Right ventricle myocardium superior (tissue), 1 donor: ENCODE measurements around the gene SSU72. TPM values are rescaled to one million over a fixed set of nuclear protein-coding genes. Genes with fewer than 3 reads are reported as not detected.
A peak's percentile ranks its signal among the peaks of the same experiment; 100 is the strongest.

ENCODE experiments used
- ATAC-seq: fragments of 200-7000 bp; cut with Tn5 transposase; one replicate; pipeline ENCODE4 v1.9.1; 2020; ENCODE audit warnings: mild to moderate bottlenecking; ENCODE audit not compliant: poor library complexity
- DNase-seq: peaks from one replicate; pipeline ENCODE4 v3.0.0-alpha.2; 2020
- intact Hi-C: fragments of 100-400 bp; cut with DNase I; formaldehyde crosslinking; loops from one replicate; pipeline ENCODE4 v1.11.2; 2022
- long read RNA-seq: library from polyadenylated mRNA; unstranded; transcript quantifications from one replicate; pipeline ENCODE4 v2.0.0, GENCODE V29; 2021
- total RNA-seq: library from RNA; stranded (reverse); fragmentation: NEBNext Ultra II Directional; extraction: Animal tissue kit (Norgen Biotek cat#: 25700); gene quantifications from one replicate; pipeline ENCODE4 v1.2.1, GENCODE V29; 2021
- donor health status: DM: no; HTN: yes; CAD: no; lungs with severe emphysema.

The SSU72 gene
- 106 TPM for total RNA-seq
- long read RNA-seq, full-length matches to known transcripts = 192 of 202 reads
- long read RNA-seq, partial matches to known transcripts = 5 of 202 reads
- long read RNA-seq, other reads (novel, unspliced or antisense) = 5 of 202 reads

DNA sequence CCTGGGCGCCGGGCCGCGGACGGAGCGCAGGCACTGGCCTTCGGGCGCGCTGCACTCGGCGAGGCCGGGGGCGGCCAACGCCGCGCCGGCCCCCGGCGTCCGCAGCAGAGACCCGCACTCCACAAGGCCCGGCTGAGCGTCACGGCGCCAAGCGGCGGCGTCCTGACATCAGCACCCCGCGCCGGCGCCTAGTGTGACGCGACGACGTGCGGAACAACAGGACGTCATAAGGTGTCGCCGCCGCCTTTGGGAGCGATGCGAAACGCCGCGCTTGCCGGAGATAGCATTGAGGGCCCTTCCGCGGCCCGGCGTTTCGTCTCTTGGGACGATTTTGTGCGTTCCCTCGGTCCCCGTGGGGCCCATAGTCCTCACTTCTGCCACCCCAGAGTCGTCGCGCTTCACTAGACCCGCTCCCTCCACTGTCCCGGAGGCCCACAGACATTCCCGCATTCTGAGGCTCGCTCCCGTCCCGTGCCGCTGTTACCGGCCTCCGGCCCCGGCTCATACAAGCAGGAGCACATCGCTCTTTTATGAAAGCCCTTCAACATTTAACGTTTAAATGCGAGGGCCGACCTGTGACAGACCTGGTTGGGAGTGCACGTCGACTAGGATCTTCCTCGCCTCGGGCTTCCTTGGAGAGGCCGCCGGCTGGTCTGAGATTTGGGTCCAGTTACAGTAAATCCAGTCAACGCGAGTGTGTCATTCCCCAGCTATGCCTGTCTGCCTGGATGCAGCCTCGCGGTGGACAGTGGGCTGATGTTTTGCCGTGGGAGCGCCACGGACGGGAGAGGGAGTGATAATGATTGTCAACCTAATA is at the start of gene SSU72:
SSU72 (minus strand) TSS at position 143 of the 817 bp plus-strand sequence. CDS start 306 bp downstream, outside the sequence.
- DNase-seq (peak; percentile 97), ATAC-seq (peak; percentile 95)
- intact Hi-C loops = no loop called here

DNA sequence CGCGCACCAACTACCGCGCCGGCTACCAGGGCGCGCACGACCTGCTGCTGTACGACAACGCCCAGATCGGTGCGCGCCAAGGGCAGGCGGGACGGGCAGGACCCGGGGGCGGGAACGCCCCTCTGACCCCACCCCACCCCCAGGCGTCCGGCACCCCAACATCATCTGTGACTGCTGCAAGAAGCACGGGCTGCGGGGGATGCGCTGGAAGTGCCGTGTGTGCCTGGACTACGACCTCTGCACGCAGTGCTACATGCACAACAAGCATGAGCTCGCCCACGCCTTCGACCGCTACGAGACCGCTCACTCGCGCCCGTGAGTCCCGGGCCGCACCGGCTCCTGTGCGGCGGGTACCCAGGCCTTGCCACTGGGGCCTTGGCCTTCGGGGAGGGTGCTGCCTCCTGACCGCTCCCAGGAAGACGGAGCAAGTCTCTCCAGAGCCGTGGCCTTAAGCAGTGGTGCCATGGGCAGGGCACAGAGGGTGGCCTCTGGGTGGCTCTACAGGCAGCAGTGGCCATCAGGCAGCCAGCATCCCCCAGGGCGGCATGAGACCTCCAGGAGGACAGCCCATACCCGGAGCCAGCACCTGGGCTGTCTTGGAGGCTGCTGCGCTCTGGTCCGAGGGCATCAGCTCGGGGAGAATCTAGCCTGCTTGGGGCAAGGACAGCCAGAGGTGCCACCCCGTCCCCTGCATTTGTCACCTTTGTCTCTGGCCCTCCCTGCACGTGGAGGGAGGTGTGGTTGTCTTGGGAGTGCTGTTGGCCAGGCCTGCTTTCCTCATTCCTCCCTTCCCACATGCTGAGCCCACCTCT is 49.2 kb upstream of the SSU72 start:
- intact Hi-C loops = no loop called here
- peak; percentile 39 for DNase-seq
- no peak for ATAC-seq

DNA sequence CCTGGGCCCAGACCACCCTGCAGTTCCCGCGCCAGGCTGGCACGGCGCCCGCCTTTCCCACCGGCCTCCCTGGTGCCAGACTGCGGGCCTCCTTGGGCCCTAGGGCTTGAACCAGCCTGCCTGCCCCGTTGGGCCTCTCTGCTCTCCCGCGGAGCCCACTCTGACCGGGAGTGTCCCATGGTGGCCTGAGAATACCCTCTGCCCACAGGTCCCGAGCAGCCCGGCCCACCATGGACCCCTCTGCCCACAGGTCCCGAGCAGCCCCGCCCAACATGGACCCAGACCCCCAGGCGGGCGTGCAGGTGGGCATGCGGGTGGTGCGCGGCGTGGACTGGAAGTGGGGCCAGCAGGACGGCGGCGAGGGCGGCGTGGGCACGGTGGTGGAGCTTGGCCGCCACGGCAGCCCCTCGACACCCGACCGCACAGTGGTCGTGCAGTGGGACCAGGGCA is 48.5 kb upstream of the SSU72 start:
- DNase-seq = peak; percentile 45
- no peak for ATAC-seq
- intact Hi-C loops = no loop called here

DNA sequence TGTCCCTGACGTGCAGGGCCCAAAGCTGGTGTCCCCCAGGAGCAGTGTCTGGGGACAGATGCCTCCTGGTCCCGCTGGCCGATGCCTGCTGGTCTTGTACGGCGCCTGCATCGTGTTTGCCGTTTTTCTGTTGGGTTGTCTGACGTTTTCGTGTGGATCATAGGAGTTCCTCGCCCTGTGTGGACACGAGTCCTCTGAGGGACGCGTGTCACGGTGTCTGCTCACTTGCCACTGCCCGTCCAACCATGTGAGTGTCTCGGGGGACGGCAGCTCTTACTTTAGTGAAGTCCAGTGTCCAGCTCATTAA is 48.1 kb upstream of the SSU72 start:
- DNase-seq (no peak), ATAC-seq (no peak)

DNA sequence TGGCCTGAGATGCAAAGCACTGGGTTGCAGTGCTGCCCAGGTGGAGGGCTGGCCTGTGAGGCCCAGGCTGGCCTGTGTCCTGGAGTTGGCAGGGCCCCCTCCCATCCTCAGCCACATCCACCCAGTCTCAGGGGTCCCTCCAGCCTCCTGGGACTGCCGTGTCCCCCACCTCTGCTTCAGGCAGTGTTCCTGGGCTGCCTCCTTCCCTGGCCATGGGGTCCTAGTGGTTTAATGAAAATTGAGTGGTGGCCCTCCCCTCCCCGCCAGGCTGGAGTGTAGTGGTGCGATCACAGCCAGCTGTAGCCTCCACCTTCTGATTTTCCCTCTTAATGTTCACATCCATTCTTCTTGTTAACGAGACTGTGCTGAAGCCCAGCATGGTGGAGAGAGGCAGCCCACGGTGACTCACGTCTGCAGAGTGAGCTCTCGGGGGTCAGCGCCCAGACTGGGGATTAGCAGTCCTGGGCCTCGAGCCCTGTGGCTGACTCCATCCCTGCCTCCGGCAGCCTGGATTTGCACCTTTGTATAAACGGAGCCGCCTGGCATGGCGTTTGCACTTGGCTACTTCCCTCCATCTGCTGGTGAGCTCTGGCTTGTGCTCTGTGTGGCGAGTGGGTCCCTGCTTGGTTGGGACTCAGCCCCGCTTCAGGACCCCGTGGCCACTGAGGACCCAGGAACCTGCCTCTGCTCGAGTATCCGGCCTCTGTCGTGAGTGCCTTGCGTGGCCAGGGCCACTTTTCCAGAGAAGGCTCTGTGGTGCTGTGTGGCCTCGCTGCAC is 47.5 kb upstream of the SSU72 start:
- intact Hi-C loops = no loop called here
- DNase-seq (peak; percentile 27), ATAC-seq (no peak)

More for the DNA sequence above, 48.1 kb upstream of the SSU72 start:
- intact Hi-C loops = no loop called here

DNA sequence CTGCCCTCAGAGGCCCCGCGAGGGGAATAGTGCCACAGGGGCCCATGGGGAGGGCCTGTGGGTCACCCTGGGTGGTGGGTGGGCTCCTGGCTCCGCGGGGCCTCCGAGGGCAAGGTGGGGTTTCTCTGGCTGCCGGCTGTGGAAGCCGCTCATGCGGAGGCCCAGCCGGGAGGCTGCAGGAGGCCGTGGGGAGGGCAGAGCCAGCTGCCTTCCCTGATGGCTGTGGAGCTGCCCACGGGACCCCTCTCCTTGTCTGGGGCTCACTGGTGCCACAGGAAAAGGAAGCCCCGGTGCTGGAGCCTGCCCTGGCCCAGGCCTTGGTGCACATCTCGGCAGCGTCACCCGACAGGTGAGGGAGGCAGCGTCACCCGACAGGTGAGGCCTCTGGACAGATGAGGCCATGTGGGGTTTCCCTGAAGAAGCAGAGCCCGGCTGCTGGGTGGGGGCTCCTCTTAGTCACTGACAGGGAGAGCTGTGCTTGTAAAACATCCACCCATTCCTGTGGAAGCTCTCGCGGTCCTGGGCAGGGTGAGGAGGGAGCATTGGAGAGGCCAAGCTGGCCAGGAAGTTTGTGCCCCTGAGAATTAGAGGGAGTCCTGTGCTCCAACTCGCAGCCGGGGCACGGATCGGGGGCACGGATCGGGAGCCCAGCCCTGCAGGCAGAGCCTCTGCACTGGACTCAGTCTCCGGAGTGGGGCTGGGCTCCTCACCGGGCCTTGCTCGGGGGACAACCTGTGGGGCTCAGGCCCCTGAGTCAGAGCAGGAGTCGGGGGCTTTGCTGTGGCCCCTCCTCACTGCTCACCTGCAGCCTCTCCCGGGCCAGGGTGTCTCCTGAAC is 46.7 kb upstream of the SSU72 start:
- no peak for ATAC-seq
- intact Hi-C loops = no loop called here
- DNase-seq = peak; percentile 45

DNA sequence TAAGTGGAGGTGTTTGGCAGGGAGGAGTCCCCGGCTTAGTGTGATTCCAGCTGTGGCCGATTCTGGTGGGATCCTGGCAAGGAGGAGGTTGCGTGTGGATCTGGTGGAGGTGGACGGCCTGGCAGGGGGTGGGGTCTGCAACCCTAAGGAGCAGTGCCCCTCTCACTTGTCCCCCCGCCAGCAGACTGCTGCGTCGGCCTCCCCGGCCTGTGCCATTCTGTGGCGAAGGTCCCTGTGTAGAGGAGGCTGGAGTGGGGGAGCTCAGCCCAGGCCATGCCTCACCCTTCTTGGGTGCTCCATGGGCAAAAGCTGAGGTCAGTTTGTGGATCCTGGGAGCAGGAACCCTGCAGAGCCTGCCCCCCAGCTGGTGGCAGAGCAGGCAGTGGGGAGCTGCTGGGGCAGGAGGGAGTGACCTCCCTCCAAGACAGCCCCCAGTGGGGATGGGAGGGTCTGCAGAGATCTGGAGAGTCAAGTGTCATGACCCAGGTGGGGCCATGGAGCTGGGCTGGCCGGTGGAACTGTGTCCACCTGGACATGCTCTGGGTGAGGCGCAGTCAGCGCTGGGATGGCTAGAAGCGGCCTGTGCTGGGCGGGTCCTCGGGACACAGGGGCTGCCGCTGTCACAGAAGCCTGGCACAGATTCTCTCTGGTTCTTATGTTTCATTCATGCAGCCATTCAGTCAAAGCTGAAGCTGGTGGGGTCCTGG is 45.9 kb upstream of the SSU72 start:
- DNase-seq (peak; percentile 39), ATAC-seq (no peak)
- intact Hi-C loops = no loop called here

DNA sequence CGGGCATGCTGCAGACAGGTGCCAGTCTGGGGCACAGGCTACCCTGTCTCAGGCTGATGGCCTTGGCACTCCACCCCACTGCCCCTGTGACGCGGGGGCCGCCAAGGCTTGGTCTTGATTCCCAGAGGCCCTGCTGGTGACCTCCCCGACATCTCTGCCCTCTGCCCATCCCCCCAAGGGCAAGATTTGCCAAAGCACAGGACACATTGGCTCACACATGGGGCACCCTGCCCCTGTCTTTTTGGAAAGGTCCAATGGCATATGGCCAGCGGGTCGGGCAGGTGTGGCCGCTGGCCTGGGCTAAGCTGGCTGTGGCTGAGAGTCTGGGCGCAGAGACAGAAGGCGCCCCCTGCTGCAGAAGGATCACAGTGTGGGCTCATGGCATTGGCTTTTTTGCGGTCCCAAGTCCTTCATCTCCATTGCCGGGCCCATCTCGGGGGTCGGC is 45.3 kb upstream of the SSU72 start:
- peak; percentile 28 for ATAC-seq
- DNase-seq = peak; percentile 75
- intact Hi-C loops = loop anchor here (5.0 kb wide), 1 partner anchor 47 kb away; no protein-coding TSS in a partner anchor

DNA sequence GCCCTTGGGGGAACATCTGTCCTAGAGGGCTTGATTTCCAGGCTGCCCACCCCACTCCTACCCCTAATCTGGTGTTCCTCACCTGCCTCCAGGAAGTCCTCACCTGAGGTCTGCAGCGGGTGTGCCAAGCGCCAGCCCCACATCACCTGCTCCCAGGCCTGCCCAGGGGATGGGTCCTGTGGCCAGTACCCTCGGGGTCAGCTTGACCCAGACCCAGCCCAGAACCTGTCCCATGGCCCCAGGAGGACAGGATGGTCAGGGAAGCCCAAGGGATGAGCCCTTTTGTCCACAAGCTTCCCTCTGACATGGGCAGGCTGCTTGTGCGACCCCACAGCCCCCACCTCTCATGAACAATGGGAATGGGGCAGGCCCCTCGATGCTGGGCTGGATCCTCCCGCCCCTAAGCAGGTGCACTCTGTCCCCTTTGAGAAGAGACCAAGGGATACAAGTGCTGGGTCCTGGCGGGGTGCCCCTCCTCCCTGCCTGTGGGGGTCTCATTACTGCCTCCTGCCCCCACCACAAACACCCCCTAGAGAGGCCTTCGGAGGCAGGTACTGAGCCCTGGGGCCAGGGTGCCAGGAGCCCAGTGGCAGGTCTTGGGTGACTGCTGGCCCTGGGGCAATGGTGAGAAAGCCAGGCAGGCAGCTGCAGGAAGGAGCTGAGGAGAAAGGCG is 43.9 kb upstream of the SSU72 start:
- DNase-seq (peak; percentile 40), ATAC-seq (no peak)
- intact Hi-C loops = loop anchor here (5.0 kb wide), 1 partner anchor 49 kb away; no protein-coding TSS in a partner anchor

DNA sequence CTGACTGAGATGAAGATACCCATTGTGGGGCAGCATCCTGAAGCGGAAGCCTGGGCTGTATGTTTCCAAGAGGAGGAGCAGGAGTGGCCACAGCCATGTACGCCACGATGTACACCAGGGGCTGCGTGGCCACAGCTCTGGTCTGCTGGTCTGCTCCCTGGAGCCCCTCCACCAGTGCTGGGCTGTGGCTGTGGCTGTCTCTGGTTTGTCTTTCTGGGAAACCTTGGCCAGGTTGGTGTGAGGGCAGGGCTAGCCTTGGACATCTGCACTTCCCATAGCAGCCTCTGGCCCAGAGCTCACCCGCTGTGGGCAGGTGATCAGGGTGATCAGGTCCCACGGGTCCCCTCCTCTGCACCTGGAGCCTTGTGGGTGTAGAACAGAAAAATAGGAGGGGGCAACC is 43.3 kb upstream of the SSU72 start:
- DNase-seq = peak; percentile 36
- ATAC-seq = no peak
- intact Hi-C loops = loop anchor here (5.0 kb wide), 1 partner anchor 49 kb away; no protein-coding TSS in a partner anchor

DNA sequence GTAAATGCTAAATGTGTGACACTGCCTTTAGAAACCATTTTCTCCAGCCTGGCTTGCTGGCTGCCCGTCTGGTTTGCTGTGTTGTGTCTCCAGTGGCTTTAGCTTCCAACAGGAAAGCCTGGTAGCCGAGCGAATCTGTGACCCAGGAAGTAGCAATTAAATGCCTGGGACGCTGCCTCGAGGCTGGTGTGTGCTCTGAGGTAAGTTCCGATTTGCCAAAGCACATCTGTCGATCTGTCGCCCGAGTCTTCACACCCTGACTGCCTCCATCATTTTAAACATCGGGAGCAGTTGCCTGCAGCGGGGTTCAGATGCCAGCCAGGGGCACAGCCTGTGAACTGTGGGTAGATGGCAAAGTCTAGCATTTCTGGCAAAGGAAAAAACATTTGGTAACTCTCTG is 42.9 kb upstream of the SSU72 start:
- ATAC-seq (no peak), DNase-seq (peak; percentile 23)
- intact Hi-C loops = loop anchor here (5.0 kb wide), 1 partner anchor 50 kb away; no protein-coding TSS in a partner anchor

DNA sequence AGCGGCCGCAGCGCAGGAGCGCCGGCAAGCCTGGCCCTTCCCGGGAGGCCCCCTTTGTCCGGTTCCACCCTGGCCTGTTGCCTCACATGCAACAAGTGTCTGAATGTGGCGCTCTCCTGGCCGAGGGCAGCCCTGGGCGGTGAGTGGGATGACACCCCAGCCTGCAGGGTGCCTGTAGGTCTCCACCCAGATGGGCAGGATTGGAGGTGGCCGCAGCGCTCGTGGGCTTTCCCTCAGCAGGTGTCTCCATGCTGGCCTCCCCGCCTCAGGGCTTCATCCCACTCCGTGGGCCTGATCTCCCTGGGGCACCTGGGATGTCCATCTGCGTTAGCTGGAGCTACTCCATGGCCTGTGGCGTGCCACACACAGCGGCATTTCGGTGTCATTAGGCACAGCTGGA is 42.2 kb upstream of the SSU72 start:
- peak; percentile 47 for DNase-seq
- ATAC-seq = no peak
- intact Hi-C loops = loop anchor here (5.0 kb wide), 1 partner anchor 50 kb away; no protein-coding TSS in a partner anchor

DNA sequence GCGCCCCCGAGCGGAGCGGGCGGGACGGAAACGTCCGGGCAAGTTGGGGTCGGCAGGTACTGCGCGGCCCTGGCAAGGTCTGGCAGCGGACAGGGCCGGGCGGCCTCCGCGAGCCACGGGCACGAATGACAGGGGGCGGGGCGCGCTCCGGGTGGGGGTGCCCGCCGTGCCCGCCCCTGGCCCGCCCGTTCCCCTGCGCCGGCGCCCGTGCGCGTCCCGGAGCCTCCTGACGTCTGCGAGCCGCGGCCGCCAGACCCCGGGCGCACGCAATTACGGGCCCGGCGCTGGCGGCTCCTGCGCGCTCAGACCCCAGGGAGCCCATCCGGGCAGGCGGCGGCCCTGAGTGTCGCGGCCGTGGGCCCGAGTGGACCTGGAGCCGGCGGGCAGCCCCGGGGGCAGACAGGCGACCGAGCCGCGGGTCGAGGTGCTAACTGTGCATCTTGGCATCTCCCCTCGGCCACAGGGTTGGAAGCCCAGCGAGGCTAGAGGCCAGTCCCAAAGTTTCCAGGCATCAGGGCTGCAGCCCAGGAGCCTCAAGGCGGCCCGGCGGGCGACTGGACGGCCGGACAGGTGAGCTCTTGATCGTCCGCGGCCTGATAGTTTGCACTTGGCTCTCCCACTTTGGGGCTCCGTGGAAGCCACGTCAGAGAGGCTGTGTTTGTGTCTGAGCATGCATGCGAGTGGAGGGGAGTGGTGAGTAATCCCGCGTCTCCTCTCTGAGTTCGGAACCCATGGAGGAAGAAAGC is 41.6 kb upstream of the SSU72 start:
- ATAC-seq (peak; percentile 4), DNase-seq (peak; percentile 71)
- intact Hi-C loops = loop anchor here (5.0 kb wide), 1 partner anchor 51 kb away; no protein-coding TSS in a partner anchor

DNA sequence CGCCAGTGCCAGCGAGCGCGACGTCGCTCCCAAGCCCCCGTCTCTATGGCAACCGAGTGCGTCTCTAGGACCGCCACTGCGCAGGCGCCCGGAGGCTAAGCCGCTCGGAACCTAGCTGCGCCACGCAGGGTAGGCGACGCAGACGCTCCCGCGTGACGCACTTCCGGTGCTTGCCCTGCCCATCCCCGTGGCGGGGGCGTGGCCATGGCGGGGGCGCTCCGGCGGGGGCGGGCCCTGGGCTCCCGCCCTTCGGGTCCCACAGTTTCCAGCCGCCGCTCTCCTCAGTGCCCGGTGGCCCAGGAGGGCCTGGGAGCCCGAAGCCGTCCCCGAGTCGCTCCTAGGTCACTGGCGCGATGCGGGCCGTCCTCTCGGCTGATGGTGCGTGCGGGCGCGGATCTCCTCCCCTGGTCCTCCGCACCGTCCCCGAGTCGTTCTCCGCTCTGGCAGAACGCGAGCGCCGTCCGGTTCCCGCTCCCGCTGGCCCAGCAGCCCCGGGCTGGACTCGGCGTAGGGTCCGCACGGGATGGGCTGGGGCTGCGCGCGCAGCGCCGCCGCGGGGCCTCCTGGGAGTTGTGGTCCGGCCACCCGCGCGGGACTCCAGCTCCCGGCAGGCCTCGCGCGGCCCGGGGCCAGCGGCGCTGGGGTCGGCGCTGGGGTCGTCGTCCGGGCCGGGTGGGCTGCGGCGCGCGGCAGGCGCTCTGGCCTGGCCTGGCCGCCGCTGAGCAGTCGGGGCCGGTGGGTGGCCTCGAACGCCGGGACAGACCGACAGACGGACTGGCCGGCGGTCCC is 40.8 kb upstream of the SSU72 start, which contains the start of gene MIB2:
MIB2 (plus strand) TSS at position 245 of the 789 bp plus-strand sequence. CDS start 7,953 bp downstream, outside the sequence.
- ATAC-seq = peak; percentile 96
- intact Hi-C loops = loop anchor here (5.0 kb wide), 1 partner anchor 52 kb away; no protein-coding TSS in a partner anchor

DNA sequence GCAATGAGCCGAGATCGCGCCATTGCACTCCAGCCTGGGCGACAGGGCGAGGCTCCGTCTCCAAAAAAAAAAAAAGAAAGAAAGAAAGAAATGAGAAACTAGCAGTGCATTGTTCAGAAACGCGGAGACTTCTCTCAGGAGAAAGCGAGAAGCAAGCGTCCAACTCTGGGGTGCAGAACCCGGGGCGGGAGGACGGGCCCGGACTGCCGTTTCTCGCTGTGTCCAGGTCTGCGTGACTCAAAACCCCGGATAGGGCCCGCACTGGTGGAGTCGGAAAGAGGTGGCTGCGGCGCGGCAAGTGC is 40.2 kb upstream of the SSU72 start:
- no peak for DNase-seq
- no peak for ATAC-seq
- intact Hi-C loops = loop anchor here (5.0 kb wide), 1 partner anchor 52 kb away; no protein-coding TSS in a partner anchor

More for the DNA sequence above, 40.8 kb upstream of the SSU72 start, which contains the start of gene MIB2:
- peak; percentile 97 for DNase-seq
